Hypothalamus (tissue), 51 donors: Measurements from ENCODE around the gene OCA2.
"Not testable (repeated sequence)": the region's sequence is repeated elsewhere in the genome, so short reads cannot be mapped to it uniquely, and the experiment has no call there.

Experiments used
- DNase-seq, 51 donors: peaks; one replicate each; lab custom pipeline; 2025; lab: John Stamatoyannopoulos, UW

OCA2 gene

DNA sequence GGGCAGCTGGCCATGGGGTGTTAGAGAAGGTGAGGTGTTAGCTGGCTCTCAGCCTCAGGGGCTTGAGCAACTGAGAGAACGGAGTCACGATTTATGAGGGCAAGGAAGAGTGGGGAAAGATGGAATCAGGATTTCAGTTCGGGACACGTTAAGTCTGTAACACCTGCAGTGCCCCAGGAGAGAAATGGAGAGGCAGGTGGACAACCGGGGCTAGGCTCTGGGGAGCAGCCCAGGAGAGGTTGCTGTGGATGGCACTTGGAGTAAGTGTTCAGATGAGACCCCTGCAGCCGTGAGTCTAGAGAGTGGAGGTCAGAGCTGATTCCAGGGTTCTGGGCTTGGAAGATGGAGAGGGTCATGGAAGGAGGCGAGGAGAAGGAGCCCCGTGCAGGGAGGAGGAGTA lies 237.9 kb downstream of the OCA2 start:
- DNase-seq = no peak

DNA sequence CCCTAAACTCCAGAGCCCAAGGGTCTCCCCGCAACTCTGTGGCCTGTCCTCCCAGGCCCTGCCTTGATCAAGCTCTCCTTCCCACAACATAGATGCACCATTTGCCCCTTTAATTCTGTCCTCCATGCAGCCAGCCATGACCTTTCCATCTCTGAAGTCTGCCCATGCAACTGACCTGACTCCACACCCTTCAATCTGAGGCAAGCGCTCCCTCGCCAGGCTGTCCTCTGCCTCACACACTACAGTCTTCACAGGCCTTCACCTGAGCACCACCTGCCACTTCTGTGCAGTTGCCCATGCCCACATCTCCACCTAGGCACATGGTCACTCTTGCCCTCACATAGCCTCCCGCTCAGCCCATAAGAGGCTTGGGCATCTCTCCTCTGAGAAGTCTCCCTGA lies 244.0 kb downstream of the OCA2 start:
- DNase-seq = no peak

GRCh38 chr15:27854601-27855000 lies 244.5 kb downstream of the OCA2 start:
- DNase-seq = no peak

- no peak for DNase-seq
Measured at GRCh38 chr15:27853624-27854455, 245.3 kb downstream of the OCA2 start.

GRCh38 chr15:27851858-27852210 lies 247.3 kb downstream of the OCA2 start:
- DNase-seq = no peak

DNA sequence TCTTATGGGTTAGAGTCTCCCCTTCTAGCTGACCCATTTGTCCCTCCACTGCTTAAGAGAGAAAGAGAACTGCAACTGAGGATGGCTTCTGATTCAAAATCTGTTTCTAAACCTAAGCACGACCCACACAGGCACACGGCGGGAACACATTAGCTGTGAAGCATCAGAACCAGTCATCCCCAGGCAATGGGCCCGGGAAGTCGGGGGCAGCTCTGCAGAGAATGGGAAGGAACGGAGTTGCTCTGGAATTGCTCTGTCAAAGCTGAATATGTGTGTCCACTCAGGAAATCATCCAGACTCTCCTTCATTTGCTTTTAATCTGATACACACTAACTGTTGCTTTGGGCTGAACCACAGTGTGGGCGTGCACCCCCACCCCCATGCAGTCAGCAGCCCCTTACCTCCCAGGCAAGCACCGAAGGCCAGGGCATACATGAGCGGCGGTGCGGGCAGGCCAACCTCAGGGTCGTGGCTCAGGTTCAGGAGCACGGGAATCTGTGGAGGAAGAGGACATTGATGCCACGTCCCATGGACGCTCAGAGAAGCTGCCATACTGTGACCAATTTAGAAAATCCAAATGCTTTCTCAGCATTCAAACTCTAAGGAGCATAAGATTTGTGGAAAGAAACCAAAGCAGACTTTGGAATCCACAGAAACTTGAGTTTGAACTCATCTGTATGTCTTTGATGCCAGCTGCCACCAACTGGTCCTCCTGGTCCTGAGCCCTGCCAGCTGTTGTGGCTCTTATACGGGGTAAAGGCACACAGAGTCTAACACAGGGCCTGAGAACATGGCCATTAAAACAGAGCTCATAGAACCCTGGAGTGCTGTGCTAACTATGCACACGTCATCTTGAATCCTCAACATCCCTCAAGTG lies 247.9 kb downstream of the OCA2 start:
- DNase-seq = no peak

GRCh38 chr15:27850050-27850449 lies 249.1 kb downstream of the OCA2 start:
- DNase-seq = no peak

GRCh38 chr15:27848936-27849335 lies 250.2 kb downstream of the OCA2 start:
- DNase-seq = not testable (repeated sequence)

DNA sequence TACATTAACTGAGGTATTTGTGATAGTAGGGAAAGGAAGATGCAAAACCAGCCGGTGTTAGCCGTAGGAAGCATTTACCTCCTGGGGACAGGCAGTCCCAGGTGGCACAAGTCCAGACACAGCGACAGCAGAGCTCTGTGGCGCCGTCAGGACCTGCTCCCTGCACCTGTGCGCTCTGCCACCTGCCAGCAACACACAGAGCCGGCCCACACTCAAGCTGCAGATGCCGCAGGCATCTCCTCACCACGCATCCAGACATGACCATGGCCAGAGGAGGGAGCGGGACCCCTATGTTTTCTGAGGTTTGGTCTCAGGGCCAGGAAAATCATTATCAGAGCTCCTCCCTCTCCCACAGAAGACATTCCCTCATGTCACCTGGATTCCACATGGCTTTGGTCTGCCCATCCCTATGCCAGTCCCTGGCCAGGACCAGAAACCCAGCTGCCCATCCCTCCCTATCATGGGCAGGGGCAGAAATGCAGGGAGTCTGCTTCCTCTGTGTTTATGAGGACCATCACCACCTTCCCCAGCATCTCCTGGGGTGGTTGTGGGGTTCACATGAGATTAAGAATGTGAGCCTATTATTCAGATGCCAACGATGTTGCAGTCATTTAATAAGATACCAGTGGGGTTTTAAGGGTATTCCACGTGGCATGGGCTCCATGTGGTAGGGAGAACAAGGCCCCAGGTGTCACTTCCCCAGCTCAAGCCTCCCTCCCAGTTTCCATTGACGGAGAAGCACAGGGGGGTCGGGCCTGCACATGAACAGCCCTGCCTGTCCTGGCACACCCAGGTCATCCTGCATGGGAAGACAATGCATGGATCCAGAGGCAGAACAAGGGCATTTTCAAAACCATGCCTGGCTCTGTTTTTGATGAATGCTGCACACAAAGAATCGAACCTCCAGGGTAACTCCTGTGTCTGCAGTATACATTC lies 251.1 kb downstream of the OCA2 start:
- no peak for DNase-seq

GRCh38 chr15:27846722-27847395 lies 252.3 kb downstream of the OCA2 start:
- no peak for DNase-seq

- DNase-seq = no peak
Measured at GRCh38 chr15:27845535-27846369, 253.4 kb downstream of the OCA2 start.

DNA sequence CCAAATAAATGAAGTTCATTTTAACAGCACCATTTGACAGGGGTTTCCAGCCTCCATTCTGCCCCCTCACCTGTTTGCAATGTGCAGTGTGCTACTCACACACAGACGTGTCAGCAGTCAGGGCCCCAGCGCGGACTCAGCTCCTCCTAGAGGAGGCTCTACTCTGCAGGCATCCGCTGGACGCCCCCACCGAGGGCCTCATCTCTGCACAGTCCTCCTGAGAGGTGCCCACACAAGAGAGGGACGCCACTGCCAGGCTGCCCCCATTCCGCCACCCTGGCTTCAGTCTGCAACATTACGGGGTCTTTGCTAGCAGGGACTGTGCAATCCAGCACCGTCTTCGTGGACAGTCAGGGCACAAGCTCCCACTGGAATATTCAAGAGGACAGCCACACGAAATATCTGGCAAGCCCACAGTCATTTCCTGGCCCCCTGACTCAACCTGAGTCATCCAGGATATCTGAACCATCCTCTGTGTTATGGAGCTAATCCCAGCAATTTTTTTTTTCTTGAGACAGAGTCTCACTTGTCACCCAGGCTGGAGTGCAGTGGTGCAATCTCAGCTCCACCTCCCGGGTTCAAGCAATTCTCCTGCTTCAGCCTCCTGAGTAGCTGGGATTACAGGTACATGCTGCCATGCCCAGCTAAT lies 255.0 kb downstream of the OCA2 start:
- no peak for DNase-seq

DNA sequence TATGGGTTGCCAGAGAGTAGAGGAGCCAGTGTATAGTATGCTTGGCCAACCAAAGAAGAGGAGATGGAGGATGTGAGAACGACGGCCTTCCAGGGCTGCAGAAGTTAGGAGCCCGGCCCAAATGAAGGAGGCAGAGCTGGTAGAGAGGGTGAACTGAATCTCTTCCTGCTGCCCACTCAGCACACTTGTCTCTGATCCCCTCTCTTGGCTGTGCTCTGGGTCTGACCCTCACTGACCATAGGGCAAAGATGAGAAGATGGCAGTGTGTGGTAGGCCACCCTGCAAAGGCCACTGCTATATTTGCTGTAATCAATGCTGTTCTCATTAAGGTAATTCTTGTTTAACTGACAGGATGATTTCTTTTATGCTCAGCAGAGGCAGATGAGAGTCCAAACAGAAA lies 256.0 kb downstream of the OCA2 start:
- no peak for DNase-seq

- DNase-seq = no peak
Measured at GRCh38 chr15:27842526-27842925, 256.6 kb downstream of the OCA2 start.

- no peak for DNase-seq
Measured at GRCh38 chr15:27835233-27835939, 263.7 kb downstream of the OCA2 start.

DNA sequence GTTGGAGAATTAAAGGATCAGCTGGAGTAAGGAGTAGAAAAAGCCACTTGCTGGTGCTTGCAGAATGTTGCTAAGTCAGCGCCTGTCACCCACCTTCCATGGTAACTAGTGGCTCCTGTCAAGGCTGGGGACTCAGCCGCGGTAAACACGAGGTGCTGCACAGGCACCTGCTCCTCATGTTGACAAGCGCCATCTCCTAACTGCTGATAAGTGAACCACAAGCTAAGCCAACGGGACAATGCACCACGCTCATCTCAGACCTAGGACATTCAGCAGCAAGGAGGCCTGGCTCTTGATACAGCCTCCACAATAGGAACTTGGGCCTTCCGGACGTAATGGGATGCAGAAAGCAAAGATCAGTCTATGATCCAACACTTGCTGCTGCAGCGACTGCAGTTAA lies 264.4 kb downstream of the OCA2 start:
- DNase-seq = no peak

- no peak for DNase-seq
Measured at GRCh38 chr15:27833974-27834373, 265.1 kb downstream of the OCA2 start.

GRCh38 chr15:27833178-27833577 lies 265.9 kb downstream of the OCA2 start:
- DNase-seq = no peak
